ENCODE results near the gene KRT35.

Gene KRT35

DNA sequence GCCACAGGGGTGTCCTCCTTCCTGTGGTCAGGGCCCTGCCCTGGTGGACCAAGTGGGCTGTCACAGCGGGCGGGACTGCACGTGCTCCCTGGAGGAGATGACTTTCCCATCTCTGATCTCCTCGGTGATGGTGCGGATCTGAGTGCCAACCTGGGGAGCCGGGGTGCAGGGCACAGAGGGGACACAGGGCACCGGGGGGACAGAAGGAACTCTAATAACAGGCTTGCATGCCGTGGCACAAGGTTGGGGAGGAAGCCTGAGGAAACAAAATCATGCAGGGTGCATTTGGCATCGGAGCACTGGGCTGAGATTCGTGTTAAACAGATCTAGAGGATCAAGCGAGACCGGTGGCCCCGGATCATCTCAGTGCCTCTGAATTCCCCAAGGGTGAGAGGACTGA is 5.4 kb upstream of the KRT35 start:
- H3K27ac ChIP-seq (ENCODE audit: low read depth, low read length), result no peak overlapping the region
- H3F3A ChIP-seq (ENCODE audit: control insufficient read depth, insufficient read depth), result no peaks in the 10 kb centered on the region
- H3K4me3 ChIP-seq (ENCODE audit: low read length), result no peak overlapping the region
- H3K79me2 ChIP-seq (ENCODE audit: control insufficient read depth, low read length), result no peaks in the 10 kb centered on the region
- no peaks in the 10 kb centered on the region for H3K9me2 ChIP-seq (replicated peaks; ENCODE audit: control insufficient read depth, low read length)
- H3K9me3 ChIP-seq (ENCODE audit: control insufficient read depth, insufficient read depth, low read length), result no peaks in the 10 kb centered on the region
- H3K27me3 ChIP-seq (ENCODE audit: control insufficient read depth, low read length), result no peaks in the 10 kb centered on the region
- H3K36me3 ChIP-seq (ENCODE audit: control insufficient read depth, low read length), result no peaks in the 10 kb centered on the region
- H4K20me1 ChIP-seq (ENCODE audit: control insufficient read depth, insufficient read depth, low read depth, low read length), result no peaks in the 10 kb centered on the region
- TF ChIP-seq EZH2phosphoT487 (IDR thresholded peaks at IDR 0.05; ENCODE audit: borderline replicate concordance, low read length), result no peak
- TF ChIP-seq CTCF (IDR thresholded peaks at IDR 0.05; ENCODE audit: low read depth, low read length, poor library complexity, severe bottlenecking), result no peak
- no peak overlapping the region for H3K4me2 ChIP-seq (ENCODE audit: low read length)
- no peaks in the 10 kb centered on the region for H3K4me1 ChIP-seq (ENCODE audit: control insufficient read depth, low read length)

GRCh38 chr17:41484920-41485904 is 4.3 kb upstream of the KRT35 start:
- Histone ChIP-seq H3K9me2 (replicated peaks; ENCODE audit: control insufficient read depth, low read length) (no peaks in the 10 kb centered on the region), H3K9me3 (ENCODE audit: control insufficient read depth, insufficient read depth, low read length) (no peaks in the 10 kb centered on the region), H3K27ac (ENCODE audit: low read depth, low read length) (no peak overlapping the region), H3K36me3 (ENCODE audit: control insufficient read depth, low read length) (no peaks in the 10 kb centered on the region), H3K79me2 (ENCODE audit: control insufficient read depth, low read length) (no peaks in the 10 kb centered on the region), H3F3A (ENCODE audit: control insufficient read depth, insufficient read depth) (no peaks in the 10 kb centered on the region), H4K20me1 (ENCODE audit: control insufficient read depth, insufficient read depth, low read depth, low read length) (no peaks in the 10 kb centered on the region), H3K4me1 (ENCODE audit: control insufficient read depth, low read length) (no peaks in the 10 kb centered on the region), H3K4me2 (ENCODE audit: low read length) (no peak overlapping the region), H3K27me3 (ENCODE audit: control insufficient read depth, low read length) (no peaks in the 10 kb centered on the region), H3K4me3 (ENCODE audit: low read length) (no peak overlapping the region)
- TF ChIP-seq EZH2phosphoT487 (IDR thresholded peaks at IDR 0.05; ENCODE audit: borderline replicate concordance, low read length), result no peak
- no peak for TF ChIP-seq CTCF (IDR thresholded peaks at IDR 0.05; ENCODE audit: low read depth, low read length, poor library complexity, severe bottlenecking)

- H3K4me3 ChIP-seq (ENCODE audit: low read length), result no peak overlapping the region
- H3K27ac ChIP-seq (ENCODE audit: low read depth, low read length), result no peak overlapping the region
- H4K20me1 ChIP-seq (ENCODE audit: control insufficient read depth, insufficient read depth, low read depth, low read length), result no peaks in the 10 kb centered on the region
- no peaks in the 10 kb centered on the region for H3K79me2 ChIP-seq (ENCODE audit: control insufficient read depth, low read length)
- no peaks in the 10 kb centered on the region for H3K36me3 ChIP-seq (ENCODE audit: control insufficient read depth, low read length)
- H3K9me2 ChIP-seq (replicated peaks; ENCODE audit: control insufficient read depth, low read length), result no peaks in the 10 kb centered on the region
- TF ChIP-seq CTCF (IDR thresholded peaks at IDR 0.05; ENCODE audit: low read depth, low read length, poor library complexity, severe bottlenecking) (no peak), EZH2phosphoT487 (IDR thresholded peaks at IDR 0.05; ENCODE audit: borderline replicate concordance, low read length) (no peak)
- H3K27me3 ChIP-seq (ENCODE audit: control insufficient read depth, low read length), result no peaks in the 10 kb centered on the region
- no peak overlapping the region for H3K4me2 ChIP-seq (ENCODE audit: low read length)
- H3K4me1 ChIP-seq (ENCODE audit: control insufficient read depth, low read length), result no peaks in the 10 kb centered on the region
- no peaks in the 10 kb centered on the region for H3F3A ChIP-seq (ENCODE audit: control insufficient read depth, insufficient read depth)
- no peaks in the 10 kb centered on the region for H3K9me3 ChIP-seq (ENCODE audit: control insufficient read depth, insufficient read depth, low read length)
Observed at GRCh38 chr17:41483991-41484826, 3.3 kb upstream of the KRT35 start.

All from DOHH2 (cell line).